SK-N-SH treated with all-trans-retinoic acid at 6 μM for 48 hours (cell line): Measurements from ENCODE around the gene NLRP9.

Experiments
- ATAC-seq: fragments of 200-7000 bp; cut with Tn5 transposase; 3 replicates; pipeline ENCODE4 v1.9.1; 2020; ENCODE audit warnings: mild to moderate bottlenecking, moderate library complexity
- ARNTL ChIP-seq: fragments of 450-650 bp; formaldehyde crosslinking; IDR thresholded peaks from 2 replicates; pipeline ENCODE4 v1.5.0; 2020; ENCODE audit warnings: low read depth, mild to moderate bottlenecking, moderate library complexity, borderline replicate concordance
- BACH2 ChIP-seq: fragments of 250-450 bp; sonication (Bioruptor Pico); IDR thresholded peaks from 2 replicates; pipeline ENCODE4 v1.9.0; 2021; ENCODE audit warnings: mild to moderate bottlenecking, borderline replicate concordance
- CSDC2 ChIP-seq: fragments of 250-450 bp; sonication (Bioruptor Pico); IDR thresholded peaks from 2 replicates; pipeline ENCODE4 v1.5.0; 2020; ENCODE audit warnings: mild to moderate bottlenecking, moderate library complexity
- CSRNP3 ChIP-seq: fragments of 250-450 bp; sonication (Bioruptor Pico); IDR thresholded peaks from 2 replicates; pipeline ENCODE4 v1.5.1; 2021; ENCODE audit warnings: mild to moderate bottlenecking, moderate library complexity
- ESRRG ChIP-seq: fragments of 250-450 bp; sonication (Bioruptor Pico); IDR thresholded peaks from 2 replicates; pipeline ENCODE4 v1.6.1; 2021; ENCODE audit warnings: mild to moderate bottlenecking
- GLIS3 ChIP-seq: fragments of 250-450 bp; sonication (Bioruptor Pico); IDR thresholded peaks from 2 replicates; pipeline ENCODE4 v1.5.0; 2020; ENCODE audit warnings: mild to moderate bottlenecking, moderate library complexity
- ISL1 ChIP-seq: fragments of 250-450 bp; sonication (Bioruptor Pico); IDR thresholded peaks from 2 replicates; pipeline ENCODE4 v2.1.2; 2022; ENCODE audit warnings: mild to moderate bottlenecking, moderate library complexity
- OSR1 ChIP-seq: fragments of 250-450 bp; sonication (Bioruptor Pico); IDR thresholded peaks from 2 replicates; pipeline ENCODE4 v1.8.0; 2022; ENCODE audit warnings: moderate library complexity, mild to moderate bottlenecking, inconsistent platforms
- PPARA ChIP-seq: fragments of 250-450 bp; sonication (Bioruptor Pico); IDR thresholded peaks from 2 replicates; pipeline ENCODE4 v1.5.0; 2020; ENCODE audit warnings: mild to moderate bottlenecking, borderline replicate concordance
- RARB ChIP-seq: fragments of 250-450 bp; sonication (Bioruptor Pico); IDR thresholded peaks from 2 replicates; pipeline ENCODE4 v1.8.0; 2021; ENCODE audit warnings: mild to moderate bottlenecking, moderate library complexity
- SNAI2 ChIP-seq: fragments of 250-450 bp; sonication (Bioruptor Pico); IDR thresholded peaks from 2 replicates; pipeline ENCODE4 v1.5.0; 2020; ENCODE audit warnings: mild to moderate bottlenecking, moderate library complexity
- TOX ChIP-seq: fragments of 250-450 bp; sonication (Bioruptor Pico); IDR thresholded peaks from 2 replicates; pipeline ENCODE4 v1.8.0; 2021; ENCODE audit warnings: mild to moderate bottlenecking, moderate library complexity, borderline replicate concordance
- TSHZ2 ChIP-seq: fragments of 250-450 bp; sonication (Bioruptor Pico); IDR thresholded peaks from 2 replicates; pipeline ENCODE4 v1.5.0; 2020; ENCODE audit warnings: mild to moderate bottlenecking, moderate library complexity
- ZC3H10 ChIP-seq: fragments of 250-450 bp; sonication (Bioruptor Pico); IDR thresholded peaks from 2 replicates; pipeline ENCODE4 v1.5.1; 2021; ENCODE audit warnings: mild to moderate bottlenecking, moderate library complexity
- ZFP3 ChIP-seq: fragments of 250-450 bp; sonication (Bioruptor Pico); IDR thresholded peaks from 2 replicates; pipeline ENCODE4 v1.5.0; 2020; ENCODE audit warnings: mild to moderate bottlenecking, moderate library complexity
- ZFP30 ChIP-seq: fragments of 450-650 bp; formaldehyde crosslinking; IDR thresholded peaks from 2 replicates; pipeline ENCODE4 v1.5.0; 2022; ENCODE audit warnings: mild to moderate bottlenecking, moderate library complexity
- ZNF565 ChIP-seq: fragments of 450-650 bp; formaldehyde crosslinking; conservative IDR thresholded peaks from 2 replicates; pipeline ENCODE4 v1.5.0; 2020; ENCODE audit warnings: low read depth, mild to moderate bottlenecking, moderate library complexity
- ZNF70 ChIP-seq: fragments of 450-650 bp; formaldehyde crosslinking; IDR thresholded peaks from 2 replicates; pipeline ENCODE4 v1.5.0; 2020; ENCODE audit warnings: mild to moderate bottlenecking, moderate library complexity
- ZNF8 ChIP-seq: fragments of 450-650 bp; formaldehyde crosslinking; IDR thresholded peaks from 2 replicates; pipeline ENCODE4 v1.5.0; 2020; ENCODE audit warnings: mild to moderate bottlenecking, moderate library complexity
- TF ChIP-seq, protein P1 (sequence below): fragments of 250-450 bp; sonication (Bioruptor Pico); IDR thresholded peaks from 2 replicates; pipeline ENCODE4 v1.5.1; 2020; ENCODE audit warnings: low read depth, mild to moderate bottlenecking, moderate library complexity
- TF ChIP-seq, protein P2 (sequence below): fragments of 250-450 bp; sonication (Bioruptor Pico); IDR thresholded peaks from 2 replicates; pipeline ENCODE4 v1.8.0; 2020; ENCODE audit warnings: mild to moderate bottlenecking, moderate library complexity, borderline replicate concordance

Gene NLRP9

DNA sequence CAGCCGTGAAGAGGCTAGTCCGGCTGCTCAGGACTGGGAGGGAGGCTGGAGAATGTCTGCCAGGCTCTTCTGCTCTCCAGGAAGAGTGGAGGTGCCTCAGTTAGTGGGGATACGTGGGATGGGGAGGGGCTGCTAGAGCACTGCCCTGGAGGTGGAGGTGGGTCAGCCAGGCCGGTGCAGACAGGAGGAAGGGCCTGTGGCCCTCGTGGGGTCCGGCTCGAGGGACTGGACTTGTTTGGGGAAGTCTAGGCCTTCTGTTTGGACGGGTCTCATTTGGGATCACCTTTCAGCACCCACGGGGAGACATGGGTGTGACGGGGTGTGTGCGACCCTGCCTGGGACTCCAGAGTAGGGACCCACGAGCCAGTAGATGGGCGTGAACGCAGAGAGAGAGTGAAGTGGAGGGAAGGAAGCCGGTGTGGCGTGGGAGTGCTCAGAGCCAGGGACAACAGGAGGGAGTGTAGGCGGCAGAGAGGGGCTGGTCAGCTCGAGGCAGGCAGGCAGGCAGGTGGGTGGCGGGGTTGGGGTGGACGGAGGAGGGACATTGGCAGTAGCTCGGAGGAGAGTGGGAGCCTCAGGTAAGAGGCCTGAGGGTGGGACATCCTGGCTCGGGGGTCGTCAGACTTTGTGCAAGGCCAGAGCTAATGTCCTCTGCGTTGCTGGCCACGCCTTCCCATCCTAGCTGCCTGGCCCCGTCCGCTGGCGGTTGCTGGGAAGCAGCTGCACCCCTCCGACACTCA lies 51.7 kb downstream of the NLRP9 start:
- TF ChIP-seq ZNF70 (CRISPR knock-in tag) (no peak), ZFP30 (no peak), SNAI2 (CRISPR knock-in tag) (no peak), ZNF8 (CRISPR knock-in tag) (no peak), CSDC2 (CRISPR knock-in tag) (no peak), ISL1 (CRISPR knock-in tag) (no peak), CSRNP3 (CRISPR knock-in tag) (no peak), BACH2 (CRISPR knock-in tag) (no peak), GLIS3 (CRISPR knock-in tag) (no peak)
- TF ChIP-seq, protein P1, sequence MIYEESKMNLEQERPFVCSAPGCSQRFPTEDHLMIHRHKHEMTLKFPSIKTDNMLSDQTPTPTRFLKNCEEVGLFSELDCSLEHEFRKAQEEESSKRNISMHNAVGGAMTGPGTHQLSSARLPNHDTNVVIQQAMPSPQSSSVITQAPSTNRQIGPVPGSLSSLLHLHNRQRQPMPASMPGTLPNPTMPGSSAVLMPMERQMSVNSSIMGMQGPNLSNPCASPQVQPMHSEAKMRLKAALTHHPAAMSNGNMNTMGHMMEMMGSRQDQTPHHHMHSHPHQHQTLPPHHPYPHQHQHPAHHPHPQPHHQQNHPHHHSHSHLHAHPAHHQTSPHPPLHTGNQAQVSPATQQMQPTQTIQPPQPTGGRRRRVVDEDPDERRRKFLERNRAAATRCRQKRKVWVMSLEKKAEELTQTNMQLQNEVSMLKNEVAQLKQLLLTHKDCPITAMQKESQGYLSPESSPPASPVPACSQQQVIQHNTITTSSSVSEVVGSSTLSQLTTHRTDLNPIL (CRISPR knock-in tag): no peak
- no peak for ATAC-seq

GRCh38 chr19:55685776-55686175 lies 52.4 kb downstream of the NLRP9 start:
- ATAC-seq: no peak
- TF ChIP-seq ZNF565 (CRISPR knock-in tag): no peak

- no peak for ATAC-seq
- no peak for TF ChIP-seq SNAI2 (CRISPR knock-in tag)
- TF ChIP-seq ZNF70 (CRISPR knock-in tag): no peak
- TF ChIP-seq GLIS3 (CRISPR knock-in tag): no peak
- TF ChIP-seq OSR1 (CRISPR knock-in tag): no peak
- TF ChIP-seq CSDC2 (CRISPR knock-in tag): no peak
- TF ChIP-seq ESRRG: no peak
- no peak for TF ChIP-seq RARB (CRISPR knock-in tag)
- no peak for TF ChIP-seq ZFP3
- TF ChIP-seq, protein P2, sequence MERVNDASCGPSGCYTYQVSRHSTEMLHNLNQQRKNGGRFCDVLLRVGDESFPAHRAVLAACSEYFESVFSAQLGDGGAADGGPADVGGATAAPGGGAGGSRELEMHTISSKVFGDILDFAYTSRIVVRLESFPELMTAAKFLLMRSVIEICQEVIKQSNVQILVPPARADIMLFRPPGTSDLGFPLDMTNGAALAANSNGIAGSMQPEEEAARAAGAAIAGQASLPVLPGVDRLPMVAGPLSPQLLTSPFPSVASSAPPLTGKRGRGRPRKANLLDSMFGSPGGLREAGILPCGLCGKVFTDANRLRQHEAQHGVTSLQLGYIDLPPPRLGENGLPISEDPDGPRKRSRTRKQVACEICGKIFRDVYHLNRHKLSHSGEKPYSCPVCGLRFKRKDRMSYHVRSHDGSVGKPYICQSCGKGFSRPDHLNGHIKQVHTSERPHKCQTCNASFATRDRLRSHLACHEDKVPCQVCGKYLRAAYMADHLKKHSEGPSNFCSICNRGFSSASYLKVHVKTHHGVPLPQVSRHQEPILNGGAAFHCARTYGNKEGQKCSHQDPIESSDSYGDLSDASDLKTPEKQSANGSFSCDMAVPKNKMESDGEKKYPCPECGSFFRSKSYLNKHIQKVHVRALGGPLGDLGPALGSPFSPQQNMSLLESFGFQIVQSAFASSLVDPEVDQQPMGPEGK: no peak
- TF ChIP-seq TOX (CRISPR knock-in tag): no peak
- no peak for TF ChIP-seq PPARA
- TF ChIP-seq ZNF8 (CRISPR knock-in tag): no peak
- TF ChIP-seq ZFP30: no peak
- no peak for TF ChIP-seq TSHZ2
- no peak for TF ChIP-seq ARNTL
- no peak for TF ChIP-seq ZC3H10 (CRISPR knock-in tag)
- no peak for TF ChIP-seq CSRNP3 (CRISPR knock-in tag)
Observed at GRCh38 chr19:55684946-55685681, 53.1 kb downstream of the NLRP9 start.
